ENCODE data around the gene ROR2. TPM values are rescaled to one million over a fixed set of nuclear protein-coding genes. Genes with fewer than 3 reads are reported as not detected.

Gene ROR2
- total and polyA plus RNA-seq, 2 of the 13 experiments (the other 11 are each of a cell fraction or from before 2014, with no cell fraction given) = not detected

- H3K27ac ChIP-seq (ENCODE audit: extremely low read length, insufficient read depth, low read length) = no peak overlapping the region
- no peaks in the 10 kb centered on the region for H3K79me2 ChIP-seq (ENCODE audit: insufficient read depth, low read length)
- no peak overlapping the region for H3K4me3 ChIP-seq (replicated peaks in 1 of 3; ENCODE audit: insufficient read depth in 1 of 3, low read depth in 2 of 3, low read length in 3 of 3)
- H3K27me3 ChIP-seq (ENCODE audit: control insufficient read depth in 1 of 2, insufficient read depth in 2 of 2, low read length in 2 of 2) = peaks cover 0 to 43% of the 10 kb centered on the region in 2 experiments; a peak in 4 of 5 replicates
- no peaks in the 10 kb centered on the region for H3K36me3 ChIP-seq (replicated peaks in 1 of 2; ENCODE audit: control insufficient read depth in 1 of 2, insufficient read depth in 2 of 2, low read length in 2 of 2)
- DNase-seq (ENCODE audit: low spot score) = no peak
- BruUV-seq (replicated peaks) = no TSS peak
- no peaks in the 10 kb centered on the region for H3K9me3 ChIP-seq (ENCODE audit: low read length)
- FAIRE-seq = no peak
- H3K4me2 ChIP-seq (ENCODE audit: low read depth, low read length) = no peak overlapping the region
- H4K20me1 ChIP-seq (ENCODE audit: insufficient read depth, low read length) = no peaks in the 10 kb centered on the region
- H3K9ac ChIP-seq (ENCODE audit: insufficient read depth, low read depth, low read length) = no peak overlapping the region
- POLR2A ChIA-PET = no interaction called here
- intact Hi-C loops (cut with micrococcal nuclease; ENCODE audit: unreplicated experiment) = no loop called here
- 51% methylated on average over 4 of the region's 4 CpGs for WGBS (ENCODE audit: low lambda C conversion rate)
- H3K4me1 ChIP-seq (ENCODE audit: insufficient read depth, low read length) = no peaks in the 10 kb centered on the region
- CTCF ChIA-PET (ENCODE audit: low intra/inter-chr PET ratio, low total read pairs) = no interaction called here
- in situ Hi-C loops (cut with HindIII; ENCODE audit: extremely low pct_ligation_motif_present, low pct_unique_long_range_greater_than_20kb) = no loop called here
- ATAC-seq = no peak
- no peak overlapping the region for H2AFZ ChIP-seq (ENCODE audit: low read length)
- TF ChIP-seq ZNF513 (CRISPR knock-in tag; conservative IDR thresholded peaks at IDR 0.05) (no peak), ATM (IDR thresholded peaks at IDR 0.05; ENCODE audit: borderline replicate concordance) (no peak), EP300 (IDR thresholded peaks at IDR 0.05; ENCODE audit: low read depth in 2 of 2, low read length in 2 of 2) (no peak), EP300 (CRISPR knock-in tag; IDR thresholded peaks at IDR 0.05; ENCODE audit: borderline replicate concordance) (no peak), ZHX1 (CRISPR knock-in tag; IDR thresholded peaks at IDR 0.05; ENCODE audit: low read depth) (no peak), PRPF4 (IDR thresholded peaks at IDR 0.05; ENCODE audit: low read depth, low read length, poor library complexity, severe bottlenecking) (no peak), ZFP36L2 (CRISPR knock-in tag; IDR thresholded peaks at IDR 0.05) (no peak), ZBTB34 (CRISPR knock-in tag; IDR thresholded peaks at IDR 0.05) (no peak), CREB3 (CRISPR knock-in tag; IDR thresholded peaks at IDR 0.05) (no peak), ZNF142 (CRISPR knock-in tag; IDR thresholded peaks at IDR 0.05) (no peak), EZH2 (conservative IDR thresholded peaks at IDR 0.05; ENCODE audit: low read depth, low read length) (no peak), REPIN1 (CRISPR knock-in tag; IDR thresholded peaks at IDR 0.05; ENCODE audit: borderline replicate concordance, low read depth) (no peak)
Observed at GRCh38 chr9:91824151-91824550, 125.9 kb downstream of the ROR2 start.
